ENCODE results near the gene CBLC.

CBLC gene

GRCh38 chr19:44813841-44814470, 36.3 kb downstream of the CBLC start:
- ATAC-seq, result no peak
- no peak for TF ChIP-seq TOX (CRISPR knock-in tag; IDR thresholded peaks at IDR 0.05; ENCODE audit: borderline replicate concordance)
- no peak for TF ChIP-seq ISL1 (CRISPR knock-in tag; IDR thresholded peaks at IDR 0.05)
- TF ChIP-seq, protein P1, sequence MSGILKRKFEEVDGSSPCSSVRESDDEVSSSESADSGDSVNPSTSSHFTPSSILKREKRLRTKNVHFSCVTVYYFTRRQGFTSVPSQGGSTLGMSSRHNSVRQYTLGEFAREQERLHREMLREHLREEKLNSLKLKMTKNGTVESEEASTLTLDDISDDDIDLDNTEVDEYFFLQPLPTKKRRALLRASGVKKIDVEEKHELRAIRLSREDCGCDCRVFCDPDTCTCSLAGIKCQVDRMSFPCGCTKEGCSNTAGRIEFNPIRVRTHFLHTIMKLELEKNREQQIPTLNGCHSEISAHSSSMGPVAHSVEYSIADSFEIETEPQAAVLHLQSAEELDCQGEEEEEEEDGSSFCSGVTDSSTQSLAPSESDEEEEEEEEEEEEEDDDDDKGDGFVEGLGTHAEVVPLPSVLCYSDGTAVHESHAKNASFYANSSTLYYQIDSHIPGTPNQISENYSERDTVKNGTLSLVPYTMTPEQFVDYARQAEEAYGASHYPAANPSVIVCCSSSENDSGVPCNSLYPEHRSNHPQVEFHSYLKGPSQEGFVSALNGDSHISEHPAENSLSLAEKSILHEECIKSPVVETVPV (CRISPR knock-in tag; IDR thresholded peaks at IDR 0.05), result no peak
- no peak for TF ChIP-seq SNAI2 (CRISPR knock-in tag; IDR thresholded peaks at IDR 0.05)
- TF ChIP-seq, protein P2, sequence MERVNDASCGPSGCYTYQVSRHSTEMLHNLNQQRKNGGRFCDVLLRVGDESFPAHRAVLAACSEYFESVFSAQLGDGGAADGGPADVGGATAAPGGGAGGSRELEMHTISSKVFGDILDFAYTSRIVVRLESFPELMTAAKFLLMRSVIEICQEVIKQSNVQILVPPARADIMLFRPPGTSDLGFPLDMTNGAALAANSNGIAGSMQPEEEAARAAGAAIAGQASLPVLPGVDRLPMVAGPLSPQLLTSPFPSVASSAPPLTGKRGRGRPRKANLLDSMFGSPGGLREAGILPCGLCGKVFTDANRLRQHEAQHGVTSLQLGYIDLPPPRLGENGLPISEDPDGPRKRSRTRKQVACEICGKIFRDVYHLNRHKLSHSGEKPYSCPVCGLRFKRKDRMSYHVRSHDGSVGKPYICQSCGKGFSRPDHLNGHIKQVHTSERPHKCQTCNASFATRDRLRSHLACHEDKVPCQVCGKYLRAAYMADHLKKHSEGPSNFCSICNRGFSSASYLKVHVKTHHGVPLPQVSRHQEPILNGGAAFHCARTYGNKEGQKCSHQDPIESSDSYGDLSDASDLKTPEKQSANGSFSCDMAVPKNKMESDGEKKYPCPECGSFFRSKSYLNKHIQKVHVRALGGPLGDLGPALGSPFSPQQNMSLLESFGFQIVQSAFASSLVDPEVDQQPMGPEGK (CRISPR knock-in tag; IDR thresholded peaks at IDR 0.05; ENCODE audit: borderline replicate concordance), result no peak

DNA sequence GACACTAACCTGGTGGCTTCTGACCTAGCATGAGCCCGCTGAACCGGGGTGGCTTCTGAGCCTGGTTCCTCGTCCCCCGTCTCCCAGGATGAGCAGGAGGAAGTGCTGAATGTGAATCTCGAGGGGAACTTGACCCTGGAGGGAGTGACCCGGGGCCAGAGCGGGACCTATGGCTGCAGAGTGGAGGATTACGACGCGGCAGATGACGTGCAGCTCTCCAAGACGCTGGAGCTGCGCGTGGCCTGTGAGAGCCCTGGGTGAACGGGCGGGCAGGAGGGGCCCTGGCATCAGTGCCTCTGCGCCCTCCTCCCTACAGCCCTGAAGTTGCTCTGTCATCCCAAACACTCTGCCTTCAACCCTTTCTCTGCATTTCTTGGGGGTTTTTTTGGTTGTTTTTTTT, 36.8 kb downstream of the CBLC start:
- ATAC-seq, result no peak
- TF ChIP-seq ZNF565 (CRISPR knock-in tag; conservative IDR thresholded peaks at IDR 0.05; ENCODE audit: low read depth) (no peak), PPARA (CRISPR knock-in tag; IDR thresholded peaks at IDR 0.05; ENCODE audit: borderline replicate concordance) (no peak), GLIS3 (CRISPR knock-in tag; IDR thresholded peaks at IDR 0.05) (no peak), ARNTL (CRISPR knock-in tag; IDR thresholded peaks at IDR 0.05; ENCODE audit: borderline replicate concordance, low read depth) (no peak), ZFP3 (CRISPR knock-in tag; IDR thresholded peaks at IDR 0.05) (no peak), BACH2 (CRISPR knock-in tag; IDR thresholded peaks at IDR 0.05; ENCODE audit: borderline replicate concordance) (no peak), SNAI2 (CRISPR knock-in tag; IDR thresholded peaks at IDR 0.05) (no peak), ZNF70 (CRISPR knock-in tag; IDR thresholded peaks at IDR 0.05) (no peak), ISL1 (CRISPR knock-in tag; IDR thresholded peaks at IDR 0.05) (no peak), TSHZ2 (CRISPR knock-in tag; IDR thresholded peaks at IDR 0.05) (no peak), ESRRG (CRISPR knock-in tag; IDR thresholded peaks at IDR 0.05) (no peak), OSR1 (CRISPR knock-in tag; IDR thresholded peaks at IDR 0.05) (no peak), ZFP30 (CRISPR knock-in tag; IDR thresholded peaks at IDR 0.05) (no peak)
- TF ChIP-seq, protein P2 (CRISPR knock-in tag; IDR thresholded peaks at IDR 0.05; ENCODE audit: borderline replicate concordance), result no peak
- TF ChIP-seq, protein P3, sequence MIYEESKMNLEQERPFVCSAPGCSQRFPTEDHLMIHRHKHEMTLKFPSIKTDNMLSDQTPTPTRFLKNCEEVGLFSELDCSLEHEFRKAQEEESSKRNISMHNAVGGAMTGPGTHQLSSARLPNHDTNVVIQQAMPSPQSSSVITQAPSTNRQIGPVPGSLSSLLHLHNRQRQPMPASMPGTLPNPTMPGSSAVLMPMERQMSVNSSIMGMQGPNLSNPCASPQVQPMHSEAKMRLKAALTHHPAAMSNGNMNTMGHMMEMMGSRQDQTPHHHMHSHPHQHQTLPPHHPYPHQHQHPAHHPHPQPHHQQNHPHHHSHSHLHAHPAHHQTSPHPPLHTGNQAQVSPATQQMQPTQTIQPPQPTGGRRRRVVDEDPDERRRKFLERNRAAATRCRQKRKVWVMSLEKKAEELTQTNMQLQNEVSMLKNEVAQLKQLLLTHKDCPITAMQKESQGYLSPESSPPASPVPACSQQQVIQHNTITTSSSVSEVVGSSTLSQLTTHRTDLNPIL (CRISPR knock-in tag; IDR thresholded peaks at IDR 0.05; ENCODE audit: low read depth), result no peak

- ATAC-seq, result no peak
- no peak for TF ChIP-seq ESRRG (CRISPR knock-in tag; IDR thresholded peaks at IDR 0.05)
- TF ChIP-seq TSHZ2 (CRISPR knock-in tag; IDR thresholded peaks at IDR 0.05), result no peak
- no peak for TF ChIP-seq SNAI2 (CRISPR knock-in tag; IDR thresholded peaks at IDR 0.05)
- no peak for TF ChIP-seq ISL1 (CRISPR knock-in tag; IDR thresholded peaks at IDR 0.05)
- TF ChIP-seq, protein P1 (CRISPR knock-in tag; IDR thresholded peaks at IDR 0.05), result no peak
- no peak for TF ChIP-seq ZC3H10 (CRISPR knock-in tag; IDR thresholded peaks at IDR 0.05)
- TF ChIP-seq, protein P2 (CRISPR knock-in tag; IDR thresholded peaks at IDR 0.05; ENCODE audit: borderline replicate concordance), result no peak
These were observed 38.6 kb downstream of the CBLC start for GRCh38 chr19:44816301-44816700.
